GM18858 (cell line): ENCODE measurements around the gene AHSP.
"Not testable (repeated sequence)": the region's sequence is repeated elsewhere in the genome, so short reads cannot be mapped to it uniquely, and the experiment has no call there.

ENCODE experiments used
- ATAC-seq: cut with Tn5 transposase; IDR thresholded peaks from one replicate; pipeline ENCODE4 v1.9.1; 2021; ENCODE audit not compliant: unreplicated experiment

The AHSP gene

GRCh38 chr16:31529937-31530312 lies 2.2 kb downstream of the AHSP start:
- ATAC-seq = no peak

- no peak for ATAC-seq
Observed at GRCh38 chr16:31530405-31530804, 2.7 kb downstream of the AHSP start.

- no peak for ATAC-seq
Observed at GRCh38 chr16:31531096-31531495, 3.4 kb downstream of the AHSP start.

GRCh38 chr16:31532120-31532519 lies 4.4 kb downstream of the AHSP start:
- ATAC-seq = no peak

- ATAC-seq = no peak
Observed at GRCh38 chr16:31532896-31533295, 5.2 kb downstream of the AHSP start.

GRCh38 chr16:31535737-31536136 lies 8.0 kb downstream of the AHSP start:
- ATAC-seq = no peak

GRCh38 chr16:31536804-31537361 lies 9.2 kb downstream of the AHSP start:
- ATAC-seq = no peak

GRCh38 chr16:31537362-31538242 lies 9.9 kb downstream of the AHSP start:
- no peak for ATAC-seq

GRCh38 chr16:31538243-31538598 lies 10.5 kb downstream of the AHSP start:
- not testable (repeated sequence) for ATAC-seq

GRCh38 chr16:31539762-31540161 lies 12.1 kb downstream of the AHSP start:
- not testable (repeated sequence) for ATAC-seq

GRCh38 chr16:31542763-31543162 lies 15.1 kb downstream of the AHSP start:
- ATAC-seq = no peak

GRCh38 chr16:31561426-31562233 lies 33.9 kb downstream of the AHSP start:
- no peak for ATAC-seq

GRCh38 chr16:31568577-31569359 lies 41.1 kb downstream of the AHSP start:
- no peak for ATAC-seq

- no peak for ATAC-seq
Observed at GRCh38 chr16:31569360-31569717, 41.6 kb downstream of the AHSP start.

GRCh38 chr16:31572821-31573220 lies 45.1 kb downstream of the AHSP start:
- ATAC-seq = no peak

- not testable (repeated sequence) for ATAC-seq
Observed at GRCh38 chr16:31574159-31574558, 46.5 kb downstream of the AHSP start.

- ATAC-seq = no peak
Observed at GRCh38 chr16:31577411-31577810, 49.7 kb downstream of the AHSP start.
